ENCODE results near the gene AGPAT1. TPM values are rescaled to one million over a fixed set of nuclear protein-coding genes. Genes with fewer than 3 reads are reported as not detected.
"Not testable (repeated sequence)": the region's sequence is repeated elsewhere in the genome, so short reads cannot be mapped to it uniquely, and the experiment has no call there.

Gene AGPAT1
- total and polyA plus RNA-seq, 7 experiments from 2014 or later: 19.3 to 46.1 (median 29.7) TPM

- no peaks in the 10 kb centered on the region for H3K27me3 ChIP-seq (ENCODE audit: control insufficient read depth in 2 of 2, insufficient read depth in 2 of 2, low read length in 2 of 2)
- no peak overlapping the region for H3K27ac ChIP-seq (ENCODE audit: low read depth, low read length)
- peaks cover 0 to 56% (median 12%) of the 10 kb centered on the region in 5 donors for H3K27me3 Mint-ChIP-seq
- peak overlapping the region in 5 of 9 donors; percentile 15 to 90 (median 60) for H3K27ac Mint-ChIP-seq
- H3K4me1 ChIP-seq (ENCODE audit: control insufficient read depth in 2 of 2, insufficient read depth in 2 of 2, low read length in 2 of 2): peaks cover 0 to 13% of the 10 kb centered on the region in 2 donors
- peaks cover 0 to 5% (median 0%) of the 10 kb centered on the region in 5 donors for H3K36me3 Mint-ChIP-seq
- POLR2A ChIA-PET: interaction anchor here (1.0 kb wide), 1 partner anchor 29 kb away, joined by 4 read pairs; no protein-coding TSS in a partner anchor
- intact Hi-C loops (cut with micrococcal nuclease): loop anchor here (1.0 to 10.0 kb wide), 4 partner anchors 17 to 97 kb away; partner anchors contain the start of genes AGPAT1 (in 1 of the 2) and FKBPL (in 1 of the 2)
- no peaks in the 10 kb centered on the region for H3K36me3 ChIP-seq (ENCODE audit: control insufficient read depth in 2 of 3, insufficient read depth in 3 of 3, low read length in 3 of 3)
- peak overlapping the region in 1 of 10 donors; percentile 84 for H3K4me3 Mint-ChIP-seq
- ATAC-seq: no peak
- no peaks in the 10 kb centered on the region for H3K9me3 ChIP-seq (ENCODE audit: control insufficient read depth in 2 of 3, low read length in 3 of 3)
- CTCF ChIA-PET: interaction anchor here (0.6 to 1.4 kb wide), 2 partner anchors 102 to 202 kb away, joined by 4 to 5 read pairs; no protein-coding TSS in a partner anchor
- no peak for DNase-seq
- no peak overlapping the region for H3K4me3 ChIP-seq (ENCODE audit: low read length)
- peaks cover 0 to 5% (median 0%) of the 10 kb centered on the region in 11 donors for H3K9me3 Mint-ChIP-seq
- peaks cover 30 to 41% (median 37%) of the 10 kb centered on the region in 7 donors for H3K4me1 Mint-ChIP-seq
These were observed 28.3 kb downstream of the AGPAT1 start for GRCh38 chr6:32147401-32148132.

- Mint-ChIP-seq H3K27ac (peak overlapping the region in 1 of 9 donors; percentile 5), H3K27me3 (peaks cover 0 to 56% (median 12%) of the 10 kb centered on the region in 5 donors), H3K36me3 (peaks cover 0 to 5% (median 0%) of the 10 kb centered on the region in 5 donors), H3K4me3 (no peak overlapping the region), H3K4me1 (peaks cover 23 to 34% (median 31%) of the 10 kb centered on the region in 7 donors), H3K9me3 (peaks cover 0 to 5% (median 0%) of the 10 kb centered on the region in 11 donors)
- Histone ChIP-seq H3K36me3 (ENCODE audit: control insufficient read depth in 2 of 3, insufficient read depth in 3 of 3, low read length in 3 of 3) (no peaks in the 10 kb centered on the region), H3K27me3 (ENCODE audit: control insufficient read depth in 2 of 2, insufficient read depth in 2 of 2, low read length in 2 of 2) (no peaks in the 10 kb centered on the region), H3K27ac (ENCODE audit: low read depth, low read length) (no peak overlapping the region), H3K4me1 (ENCODE audit: control insufficient read depth in 2 of 2, insufficient read depth in 2 of 2, low read length in 2 of 2) (peaks cover 0 to 6% of the 10 kb centered on the region in 2 donors), H3K4me3 (ENCODE audit: low read length) (no peak overlapping the region), H3K9me3 (ENCODE audit: control insufficient read depth in 2 of 3, low read length in 3 of 3) (no peaks in the 10 kb centered on the region)
- ATAC-seq (no peak), DNase-seq (no peak)
- POLR2A ChIA-PET: interaction anchor here (0.9 kb wide), 1 partner anchor 29 kb away, joined by 3 read pairs; the partner anchor contains the start of gene AGPAT1
- intact Hi-C loops (cut with micrococcal nuclease): loop anchor here in 1 of 2 donors (10.0 kb wide), 1 partner anchor 98 kb away; no protein-coding TSS in a partner anchor
- CTCF ChIA-PET: no interaction called here
These were observed 29.2 kb downstream of the AGPAT1 start for GRCh38 chr6:32146687-32147086.

GRCh38 chr6:32146287-32146686 is 29.6 kb downstream of the AGPAT1 start:
- H3K4me1 ChIP-seq (ENCODE audit: control insufficient read depth in 2 of 2, insufficient read depth in 2 of 2, low read length in 2 of 2): peaks cover 0 to 5% of the 10 kb centered on the region in 2 donors
- no peak overlapping the region for H3K4me3 Mint-ChIP-seq
- DNase-seq (no peak), ATAC-seq (no peak)
- no peaks in the 10 kb centered on the region for H3K9me3 ChIP-seq (ENCODE audit: control insufficient read depth in 2 of 3, low read length in 3 of 3)
- ChIA-PET POLR2A (interaction anchor here (0.9 kb wide), 1 partner anchor 30 kb away, joined by 3 read pairs; the partner anchor contains the start of gene AGPAT1), CTCF (no interaction called here)
- H3K27me3 ChIP-seq (ENCODE audit: control insufficient read depth in 2 of 2, insufficient read depth in 2 of 2, low read length in 2 of 2): no peaks in the 10 kb centered on the region
- H3K27ac Mint-ChIP-seq: no peak overlapping the region
- intact Hi-C loops (cut with micrococcal nuclease): loop anchor here in 1 of 2 donors (10.0 kb wide), 1 partner anchor 99 kb away; no protein-coding TSS in a partner anchor
- H3K9me3 Mint-ChIP-seq: peaks cover 0 to 5% (median 0%) of the 10 kb centered on the region in 11 donors
- no peak overlapping the region for H3K4me3 ChIP-seq (ENCODE audit: low read length)
- H3K36me3 Mint-ChIP-seq: peaks cover 0 to 5% (median 0%) of the 10 kb centered on the region in 5 donors
- H3K4me1 Mint-ChIP-seq: peaks cover 21 to 32% (median 29%) of the 10 kb centered on the region in 7 donors
- peaks cover 0 to 52% (median 12%) of the 10 kb centered on the region in 5 donors for H3K27me3 Mint-ChIP-seq
- H3K27ac ChIP-seq (ENCODE audit: low read depth, low read length): no peak overlapping the region
- no peaks in the 10 kb centered on the region for H3K36me3 ChIP-seq (ENCODE audit: control insufficient read depth in 2 of 3, insufficient read depth in 3 of 3, low read length in 3 of 3)

DNA sequence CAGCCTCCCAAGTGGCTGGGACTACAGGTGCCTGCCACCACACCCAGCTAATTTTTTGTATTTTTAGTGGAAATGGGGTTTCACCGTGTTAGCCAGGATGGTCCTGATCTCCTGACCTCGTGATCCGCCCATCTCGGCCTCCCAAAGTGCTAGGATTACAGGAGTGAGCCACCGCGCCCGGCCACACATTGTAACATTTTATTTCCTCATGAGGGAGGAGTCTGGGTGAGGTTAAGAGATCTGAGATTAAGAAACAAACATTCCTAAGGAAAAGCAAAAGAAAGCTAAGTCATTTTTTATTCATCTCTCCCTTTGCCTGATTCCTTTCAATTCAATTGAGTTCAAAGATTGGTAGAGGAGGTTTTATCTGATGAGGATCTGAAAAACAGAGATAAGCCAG is 31.6 kb downstream of the AGPAT1 start:
- peaks cover 0 to 38% (median 0%) of the 10 kb centered on the region in 5 donors for H3K27me3 Mint-ChIP-seq
- H3K36me3 ChIP-seq (ENCODE audit: control insufficient read depth in 2 of 3, insufficient read depth in 3 of 3, low read length in 3 of 3); H3K36me3 Mint-ChIP-seq; ATAC-seq; H3K9me3 Mint-ChIP-seq; H3K9me3 ChIP-seq (ENCODE audit: control insufficient read depth in 2 of 3, low read length in 3 of 3); H3K4me3 ChIP-seq (ENCODE audit: low read length); DNase-seq; H3K27ac Mint-ChIP-seq; H3K4me3 Mint-ChIP-seq; POLR2A ChIA-PET; H3K4me1 ChIP-seq (ENCODE audit: control insufficient read depth in 2 of 2, insufficient read depth in 2 of 2, low read length in 2 of 2); H3K27ac ChIP-seq (ENCODE audit: low read depth, low read length); H3K27me3 ChIP-seq (ENCODE audit: control insufficient read depth in 2 of 2, insufficient read depth in 2 of 2, low read length in 2 of 2); CTCF ChIA-PET: not testable (repeated sequence)
- intact Hi-C loops (cut with micrococcal nuclease): loop anchor here in 1 of 2 donors (10.0 kb wide), 1 partner anchor 101 kb away; no protein-coding TSS in a partner anchor
- H3K4me1 Mint-ChIP-seq: peaks cover 12 to 19% (median 14%) of the 10 kb centered on the region in 7 donors

DNA sequence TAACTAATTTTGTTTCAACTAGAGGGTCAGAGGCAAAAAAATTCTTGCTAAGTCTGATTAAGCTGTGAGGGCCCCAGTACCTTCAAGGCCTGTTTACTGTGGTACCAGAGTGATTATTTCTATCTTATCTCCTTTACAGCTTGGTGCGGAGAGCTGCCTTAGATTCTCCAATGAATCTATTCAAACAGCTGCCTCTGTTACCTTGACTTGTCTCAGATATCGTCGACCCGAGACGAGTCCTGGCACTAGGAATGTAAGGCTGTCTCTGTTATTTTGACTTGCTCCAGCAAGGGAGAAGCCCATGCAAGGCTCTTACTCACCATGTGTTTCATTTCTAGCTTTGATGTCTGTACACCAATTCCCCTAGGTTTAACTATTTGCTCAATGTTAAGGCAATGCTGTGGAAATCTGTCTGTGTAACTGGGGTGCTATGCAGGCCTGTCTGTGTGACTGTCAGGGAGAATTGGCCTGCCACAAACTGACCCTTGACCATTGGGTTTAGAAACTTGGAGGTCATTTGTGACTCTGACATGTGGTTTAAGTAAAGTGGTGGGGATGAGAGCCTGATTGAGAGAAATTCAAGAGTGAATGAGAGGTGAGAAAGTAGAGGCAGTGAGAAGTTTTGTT is 35.4 kb downstream of the AGPAT1 start:
- POLR2A ChIA-PET: interaction anchor here (0.7 to 0.9 kb wide), 2 partner anchors 12 to 18 kb away, joined by 3 read pairs; no protein-coding TSS in a partner anchor
- no peak for DNase-seq
- no peak overlapping the region for H3K27ac ChIP-seq (ENCODE audit: low read depth, low read length)

DNA sequence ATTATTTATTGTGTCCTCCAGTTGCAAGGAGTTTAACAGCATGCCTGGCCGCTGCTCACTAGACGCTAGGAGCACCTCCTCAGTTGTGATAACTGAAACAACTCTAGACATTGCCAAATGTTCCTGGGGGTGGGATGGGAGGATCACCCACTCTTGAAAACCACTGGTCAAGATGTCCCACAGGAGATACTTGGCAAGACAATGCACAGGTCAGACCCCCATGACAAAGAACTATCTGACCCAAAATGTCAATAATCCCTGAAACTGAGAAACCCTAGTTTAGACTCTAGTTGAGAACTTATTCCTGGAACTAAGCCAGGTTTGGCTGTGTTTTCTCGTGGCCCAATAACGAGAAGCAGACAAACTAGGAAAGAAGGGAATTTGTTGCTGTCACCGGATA is 36.3 kb downstream of the AGPAT1 start:
- H3K4me1 Mint-ChIP-seq: peaks cover 0 to 9% (median 0%) of the 10 kb centered on the region in 7 donors
- H3K4me3 Mint-ChIP-seq: no peak overlapping the region
- Histone ChIP-seq H3K4me3 (ENCODE audit: low read length) (no peak overlapping the region), H3K27ac (ENCODE audit: low read depth, low read length) (no peak overlapping the region), H3K4me1 (ENCODE audit: control insufficient read depth in 2 of 2, insufficient read depth in 2 of 2, low read length in 2 of 2) (no peaks in the 10 kb centered on the region), H3K36me3 (ENCODE audit: control insufficient read depth in 2 of 3, insufficient read depth in 3 of 3, low read length in 3 of 3) (no peaks in the 10 kb centered on the region), H3K27me3 (ENCODE audit: control insufficient read depth in 2 of 2, insufficient read depth in 2 of 2, low read length in 2 of 2) (no peaks in the 10 kb centered on the region), H3K9me3 (ENCODE audit: control insufficient read depth in 2 of 3, low read length in 3 of 3) (no peaks in the 10 kb centered on the region)
- ChIA-PET CTCF (no interaction called here), POLR2A (interaction anchor here (0.9 kb wide), 1 partner anchor 13 kb away, joined by 3 read pairs; no protein-coding TSS in a partner anchor)
- no peak overlapping the region for H3K27ac Mint-ChIP-seq
- peaks cover 0 to 3% (median 0%) of the 10 kb centered on the region in 11 donors for H3K9me3 Mint-ChIP-seq
- H3K36me3 Mint-ChIP-seq: no peaks in the 10 kb centered on the region
- H3K27me3 Mint-ChIP-seq: peaks cover 0 to 14% (median 0%) of the 10 kb centered on the region in 5 donors
- DNase-seq (no peak), ATAC-seq (no peak)
- intact Hi-C loops (cut with micrococcal nuclease): no loop called here

More for the DNA sequence above, 35.4 kb downstream of the AGPAT1 start:
- no peaks in the 10 kb centered on the region for H3K36me3 ChIP-seq (ENCODE audit: control insufficient read depth in 2 of 3, insufficient read depth in 3 of 3, low read length in 3 of 3)
- Mint-ChIP-seq H3K27me3 (peaks cover 0 to 8% (median 0%) of the 10 kb centered on the region in 5 donors), H3K9me3 (peaks cover 0 to 3% (median 0%) of the 10 kb centered on the region in 11 donors), H3K4me1 (peaks cover 0 to 9% (median 0%) of the 10 kb centered on the region in 7 donors), H3K27ac (no peak overlapping the region), H3K4me3 (no peak overlapping the region), H3K36me3 (no peaks in the 10 kb centered on the region)
- H3K4me3 ChIP-seq (ENCODE audit: low read length): no peak overlapping the region
- CTCF ChIA-PET: interaction anchor here (0.6 to 0.9 kb wide), 2 partner anchors 52 to 61 kb away, joined by 4 read pairs; partner anchors contain the start of gene GPSM3
- no peak for ATAC-seq
- intact Hi-C loops (cut with micrococcal nuclease): loop anchor here in 1 of 2 donors (10.0 kb wide), 1 partner anchor 104 kb away; no protein-coding TSS in a partner anchor
- no peaks in the 10 kb centered on the region for H3K4me1 ChIP-seq (ENCODE audit: control insufficient read depth in 2 of 2, insufficient read depth in 2 of 2, low read length in 2 of 2)
- no peaks in the 10 kb centered on the region for H3K27me3 ChIP-seq (ENCODE audit: control insufficient read depth in 2 of 2, insufficient read depth in 2 of 2, low read length in 2 of 2)
- H3K9me3 ChIP-seq (ENCODE audit: control insufficient read depth in 2 of 3, low read length in 3 of 3): no peaks in the 10 kb centered on the region

All from naive thymus-derived CD4-positive, alpha-beta T cell (primary cell).